ENCODE results near the gene NACC2. TPM values are rescaled to one million over a fixed set of nuclear protein-coding genes. Genes with fewer than 3 reads are reported as not detected.

The NACC2 gene
- total and polyA plus RNA-seq, 9 of the 15 experiments (the other 6 are each of a cell fraction or from before 2014, with no cell fraction given): 0.70 to 25.1 (median 5.6) TPM

DNA sequence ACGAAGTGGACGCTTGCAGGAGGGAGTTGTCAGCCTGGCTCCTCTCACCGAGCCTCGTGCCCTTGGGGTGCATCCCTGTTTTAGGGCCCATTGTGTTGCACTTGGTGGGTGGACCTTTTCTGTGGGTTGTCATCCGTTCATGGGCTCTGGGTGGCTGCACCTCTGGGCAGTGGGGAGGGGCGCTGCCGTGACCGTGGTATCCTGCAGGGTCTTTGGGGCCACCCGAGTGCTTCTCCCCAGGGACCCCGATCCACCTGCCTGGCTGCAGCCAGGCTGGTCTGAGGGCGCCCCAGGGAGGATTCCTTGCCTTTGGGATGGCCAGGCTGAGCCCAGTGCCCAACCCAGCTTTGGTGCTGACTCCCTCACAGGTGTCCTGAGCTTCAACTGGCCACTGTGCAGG lies 92.9 kb downstream of the NACC2 start (continued):
- TF ChIP-seq MXI1 (IDR thresholded peaks at IDR 0.05; ENCODE audit: low read depth, low read length): no peak

DNA sequence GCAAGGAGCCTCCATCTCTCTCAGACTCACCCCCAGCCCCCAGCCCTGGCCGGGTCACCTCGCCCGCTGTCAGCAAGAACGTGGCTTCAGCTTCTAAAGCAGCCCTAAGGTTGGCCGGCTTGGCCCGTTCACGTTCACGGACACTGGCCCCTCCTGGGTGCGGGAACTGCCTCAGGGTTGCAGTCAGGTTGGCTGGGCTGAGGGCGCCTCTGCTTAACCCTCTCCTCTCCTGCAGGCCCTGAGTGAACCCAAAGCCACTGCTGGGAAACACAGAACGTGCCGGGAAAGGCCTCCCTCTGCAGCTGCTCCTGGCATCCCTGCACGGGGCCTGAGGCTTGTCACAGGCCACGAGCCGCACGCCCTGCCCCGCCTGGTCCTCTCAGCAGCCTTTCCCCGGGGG lies 93.9 kb downstream of the NACC2 start:
- no peaks in the 10 kb centered on the region for H3K27me3 ChIP-seq (ENCODE audit: control insufficient read depth in 2 of 2, insufficient read depth in 2 of 2, low read length in 2 of 2)
- H3K79me2 ChIP-seq (ENCODE audit: control insufficient read depth, insufficient read depth, low read length): no peaks in the 10 kb centered on the region
- H3K9me1 ChIP-seq (ENCODE audit: control insufficient read depth, insufficient read depth, low read length): peaks cover 9% of the 10 kb centered on the region
- H3K4me2 ChIP-seq (ENCODE audit: insufficient read depth, low read length): no peak overlapping the region
- H3K4me1 ChIP-seq (replicated peaks in 1 of 2; ENCODE audit: control insufficient read depth in 2 of 2, insufficient read depth in 2 of 2, low read length in 2 of 2): peaks cover 7 to 56% of the 10 kb centered on the region in 2 experiments
- no peak for DNase-seq (ENCODE audit: extremely low read depth in 1 of 4, low spot score in 3 of 4)
- no peaks in the 10 kb centered on the region for H3K36me3 ChIP-seq (ENCODE audit: control insufficient read depth, insufficient read depth, low read length)
- no peaks in the 10 kb centered on the region; the same call in 1 of the 2 replicates for H4K20me1 ChIP-seq (replicated peaks; ENCODE audit: control insufficient read depth, insufficient read depth, low read length)
- WGBS (ENCODE audit: insufficient coverage, low coverage, missing lambda C conversion rate): 33% methylated on average over 16 of the region's 18 CpGs
- no peaks in the 10 kb centered on the region for H3K9me3 ChIP-seq (replicated peaks; ENCODE audit: control insufficient read depth, insufficient read depth, low read depth, low read length)
- no peak for TF ChIP-seq ATF6 (CRISPR knock-in tag; IDR thresholded peaks at IDR 0.05)
- TF ChIP-seq ARID2 (IDR thresholded peaks at IDR 0.05): no peak
- no peak for TF ChIP-seq ELF4 (CRISPR knock-in tag; IDR thresholded peaks at IDR 0.05)
- no peak for TF ChIP-seq SMARCA4 (IDR thresholded peaks at IDR 0.05)
- TF ChIP-seq ZNF644 (tag; IDR thresholded peaks at IDR 0.05; ENCODE audit: low read depth): no peak
- no peak for TF ChIP-seq ZNF263 (CRISPR knock-in tag; IDR thresholded peaks at IDR 0.05; ENCODE audit: borderline replicate concordance)
- TF ChIP-seq CEBPZ (IDR thresholded peaks at IDR 0.05; ENCODE audit: borderline replicate concordance, low read depth, low read length): no peak
- TF ChIP-seq POLR2G (IDR thresholded peaks at IDR 0.05; ENCODE audit: low read depth, low read length): peak; percentile 58
- TF ChIP-seq POU5F1 (IDR thresholded peaks at IDR 0.05; ENCODE audit: borderline replicate concordance, low read depth, low read length, partially characterized antibody): no peak
- no peak overlapping the region for H3K27ac ChIP-seq (ENCODE audit: extremely low read depth, low read depth, low read length)
- ChIA-PET CTCF (ENCODE audit: low intra/inter-chr PET ratio) (no interaction called here), POLR2A (interaction anchor here (1.2 to 1.7 kb wide), 2 partner anchors 8 to 18 kb away, joined by 3 to 6 read pairs; no protein-coding TSS in a partner anchor)
- peak; percentile 11; the same call in 2 of the 3 replicates for ATAC-seq
- no TSS peak for BruUV-seq (replicated peaks)
- no peak for FAIRE-seq
- H3K9ac ChIP-seq (ENCODE audit: insufficient read depth in 1 of 2, low read depth in 2 of 2, low read length in 2 of 2): no peak overlapping the region
- H3K4me3 ChIP-seq: no peak overlapping the region
- intact Hi-C loops (cut with micrococcal nuclease) (no loop called here), in situ Hi-C loops (cut with MboI) (no loop called here)
- H2AFZ ChIP-seq (ENCODE audit: low read depth, low read length): no peak overlapping the region

All from K562 (cell line).